Esophagus squamous epithelium (tissue), 4 donors: ENCODE results near the gene ABHD1.

Experiments used
- POLR2A ChIP-seq, 4 donors: fragments of 450-650 bp; IDR thresholded peaks; one replicate each; pipeline ENCODE4 v1.6.1; 2017; ENCODE audit warnings: antibody characterized with exemption in 4 of 4, mild to moderate bottlenecking in 4 of 4, moderate library complexity in 3 of 4
- TF ChIP-seq, protein P1 (sequence below), 6 experiments: fragments of 450-650 bp in 4 of 6; fragments of 200-600 bp in 2 of 6; sonication (generic) in 2 of 6; IDR thresholded peaks; one replicate each; pipeline ENCODE4 v1.5.1; 2016 to 2019; ENCODE audit warnings: antibody characterized with exemption in 6 of 6, mild to moderate bottlenecking in 4 of 6, moderate library complexity in 4 of 6

DNA sequence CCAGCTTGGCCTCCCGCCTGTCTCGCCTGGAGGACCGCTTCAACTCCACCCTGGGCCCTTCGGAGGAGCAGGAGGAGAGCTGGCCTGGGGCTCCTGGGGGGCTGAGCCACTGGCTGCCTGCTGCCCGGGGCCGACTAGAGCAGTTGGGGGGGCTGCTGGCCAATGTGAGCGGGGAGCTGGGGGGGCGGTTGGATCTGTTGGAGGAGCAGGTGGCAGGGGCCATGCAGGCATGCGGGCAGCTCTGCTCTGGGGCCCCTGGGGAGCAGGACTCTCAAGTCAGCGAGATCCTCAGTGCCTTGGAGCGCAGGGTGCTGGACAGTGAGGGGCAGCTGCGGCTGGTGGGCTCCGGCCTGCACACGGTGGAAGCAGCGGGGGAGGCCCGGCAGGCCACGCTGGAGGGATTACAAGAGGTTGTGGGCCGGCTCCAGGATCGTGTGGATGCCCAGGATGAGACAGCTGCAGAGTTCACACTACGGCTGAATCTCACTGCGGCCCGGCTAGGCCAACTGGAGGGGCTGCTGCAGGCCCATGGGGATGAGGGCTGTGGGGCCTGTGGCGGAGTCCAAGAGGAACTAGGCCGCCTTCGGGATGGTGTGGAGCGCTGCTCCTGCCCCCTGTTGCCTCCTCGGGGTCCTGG is 40.7 kb upstream of the ABHD1 start:
- TF ChIP-seq, protein P1, sequence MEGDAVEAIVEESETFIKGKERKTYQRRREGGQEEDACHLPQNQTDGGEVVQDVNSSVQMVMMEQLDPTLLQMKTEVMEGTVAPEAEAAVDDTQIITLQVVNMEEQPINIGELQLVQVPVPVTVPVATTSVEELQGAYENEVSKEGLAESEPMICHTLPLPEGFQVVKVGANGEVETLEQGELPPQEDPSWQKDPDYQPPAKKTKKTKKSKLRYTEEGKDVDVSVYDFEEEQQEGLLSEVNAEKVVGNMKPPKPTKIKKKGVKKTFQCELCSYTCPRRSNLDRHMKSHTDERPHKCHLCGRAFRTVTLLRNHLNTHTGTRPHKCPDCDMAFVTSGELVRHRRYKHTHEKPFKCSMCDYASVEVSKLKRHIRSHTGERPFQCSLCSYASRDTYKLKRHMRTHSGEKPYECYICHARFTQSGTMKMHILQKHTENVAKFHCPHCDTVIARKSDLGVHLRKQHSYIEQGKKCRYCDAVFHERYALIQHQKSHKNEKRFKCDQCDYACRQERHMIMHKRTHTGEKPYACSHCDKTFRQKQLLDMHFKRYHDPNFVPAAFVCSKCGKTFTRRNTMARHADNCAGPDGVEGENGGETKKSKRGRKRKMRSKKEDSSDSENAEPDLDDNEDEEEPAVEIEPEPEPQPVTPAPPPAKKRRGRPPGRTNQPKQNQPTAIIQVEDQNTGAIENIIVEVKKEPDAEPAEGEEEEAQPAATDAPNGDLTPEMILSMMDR (IDR thresholded peaks at IDR 0.05): no peak
- no peak for TF ChIP-seq POLR2A (IDR thresholded peaks at IDR 0.05)
